ENCODE measurements around the gene SPINK8. TPM values are rescaled to one million over a fixed set of nuclear protein-coding genes. Genes with fewer than 3 reads are reported as not detected.

The SPINK8 gene
- total and polyA plus RNA-seq, 2 experiments from 2014 or later, result not detected

DNA sequence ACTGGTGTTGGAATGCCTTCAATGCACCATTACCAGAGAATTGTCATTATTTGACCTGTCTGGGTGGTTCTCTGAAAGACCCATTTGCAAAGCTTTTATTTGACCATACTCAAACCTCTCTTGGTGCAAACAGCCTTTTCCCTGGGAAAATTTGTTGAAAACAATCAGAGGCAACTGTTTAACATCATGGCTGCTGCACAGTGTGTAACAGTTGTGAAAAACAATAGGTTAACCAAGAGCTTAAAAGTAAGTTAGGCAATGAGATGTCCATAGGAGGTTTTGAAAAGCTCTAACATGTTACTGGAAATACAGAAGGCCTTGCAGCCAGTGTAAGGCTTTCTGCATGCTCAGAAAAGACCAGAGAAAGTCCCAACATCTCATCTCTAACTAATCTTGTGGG lies 18.9 kb downstream of the SPINK8 start:
- Histone ChIP-seq H3K9me3 (ENCODE audit: low read depth) (no peaks in the 10 kb centered on the region), H3K9ac (no peak overlapping the region), H3K36me3 (ENCODE audit: low read depth) (no peaks in the 10 kb centered on the region), H3K9me2 (ENCODE audit: insufficient read depth) (no peaks in the 10 kb centered on the region; the same call in 1 of the 2 replicates), H3K79me2 (ENCODE audit: insufficient read depth) (no peaks in the 10 kb centered on the region), H3K4me3 (no peak overlapping the region), H3K4me2 (ENCODE audit: unreplicated experiment) (no peak overlapping the region), H2AFZ (no peak overlapping the region), H3K27me3 (replicated peaks; ENCODE audit: insufficient read depth) (no peaks in the 10 kb centered on the region), H3K27ac (no peak overlapping the region), H3F3A (ENCODE audit: insufficient read depth) (no peaks in the 10 kb centered on the region), H4K20me1 (ENCODE audit: insufficient read depth) (no peaks in the 10 kb centered on the region), H3K4me1 (ENCODE audit: insufficient read depth) (no peaks in the 10 kb centered on the region)
- in situ Hi-C loops (cut with MboI), result no loop called here
- DNase-seq, result no peak
- TF ChIP-seq EZH2phosphoT487 (IDR thresholded peaks at IDR 0.05; ENCODE audit: insufficient read depth, low read depth) (no peak), EZH2 (IDR thresholded peaks at IDR 0.05; ENCODE audit: insufficient read depth, poor library complexity, severe bottlenecking) (no peak)

DNA sequence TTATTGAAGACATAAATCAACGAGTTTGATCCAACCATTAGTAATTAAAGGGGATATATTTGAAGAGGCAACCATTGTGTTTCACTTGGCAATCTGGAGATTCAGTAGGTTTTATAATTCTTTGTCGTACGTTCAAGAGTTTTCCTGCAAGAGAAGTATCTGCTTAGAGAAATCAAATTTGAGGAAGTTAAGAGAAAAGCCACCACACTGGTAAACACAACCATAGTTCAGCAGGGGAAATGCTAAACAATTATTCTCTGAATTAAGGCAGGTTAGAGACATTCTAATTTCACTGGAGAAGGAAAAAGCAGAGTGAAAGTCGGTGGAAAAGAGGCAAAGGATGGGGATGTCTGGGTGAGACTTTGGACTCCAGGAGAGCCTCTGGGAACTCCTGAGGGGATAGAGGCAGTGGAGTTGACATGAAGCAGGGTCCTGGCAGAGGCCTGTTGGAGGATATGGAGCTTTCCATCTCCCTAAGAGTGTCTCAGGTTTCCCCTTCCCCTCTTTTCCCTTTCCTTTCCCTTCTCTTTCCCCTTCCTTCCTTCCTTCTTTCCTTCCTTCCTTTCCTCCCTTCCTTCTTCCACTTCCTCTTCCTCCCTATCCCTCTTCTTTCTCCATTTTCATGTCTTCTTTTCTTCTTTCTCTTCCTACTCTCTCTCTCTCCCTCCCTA lies 26.5 kb downstream of the SPINK8 start:
- 0 out of 2 replicates have a peak, but pooled peaks cover 9% of the 10 kb centered on the region for H3K27me3 ChIP-seq (replicated peaks; ENCODE audit: insufficient read depth)
- no peak overlapping the region for H2AFZ ChIP-seq
- no peaks in the 10 kb centered on the region for H3K36me3 ChIP-seq (ENCODE audit: low read depth)
- TF ChIP-seq EZH2 (IDR thresholded peaks at IDR 0.05; ENCODE audit: insufficient read depth, poor library complexity, severe bottlenecking), result no peak
- no peak for TF ChIP-seq EZH2phosphoT487 (IDR thresholded peaks at IDR 0.05; ENCODE audit: insufficient read depth, low read depth)
- H3K4me2 ChIP-seq (ENCODE audit: unreplicated experiment), result no peak overlapping the region
- H3F3A ChIP-seq (ENCODE audit: insufficient read depth), result peaks cover 9% of the 10 kb centered on the region; the same call in 1 of the 2 replicates
- H3K9me2 ChIP-seq (ENCODE audit: insufficient read depth), result no peaks in the 10 kb centered on the region; the same call in 1 of the 2 replicates
- in situ Hi-C loops (cut with MboI), result no loop called here
- H3K9ac ChIP-seq, result no peak overlapping the region
- H3K9me3 ChIP-seq (ENCODE audit: low read depth), result no peaks in the 10 kb centered on the region
- H4K20me1 ChIP-seq (ENCODE audit: insufficient read depth), result no peaks in the 10 kb centered on the region
- H3K79me2 ChIP-seq (ENCODE audit: insufficient read depth), result no peaks in the 10 kb centered on the region
- H3K4me3 ChIP-seq, result no peak overlapping the region
- peaks cover 3% of the 10 kb centered on the region; the same call in 1 of the 2 replicates for H3K4me1 ChIP-seq (ENCODE audit: insufficient read depth)
- H3K27ac ChIP-seq, result no peak overlapping the region
- DNase-seq, result no peak
- WGBS, 2 experiments (ENCODE audit: low coverage in 1 of 2, low lambda C conversion rate in 2 of 2, missing lambda C conversion rate in 2 of 2), result 37 to 41% methylated on average over 4 of the region's 4 CpGs

DNA sequence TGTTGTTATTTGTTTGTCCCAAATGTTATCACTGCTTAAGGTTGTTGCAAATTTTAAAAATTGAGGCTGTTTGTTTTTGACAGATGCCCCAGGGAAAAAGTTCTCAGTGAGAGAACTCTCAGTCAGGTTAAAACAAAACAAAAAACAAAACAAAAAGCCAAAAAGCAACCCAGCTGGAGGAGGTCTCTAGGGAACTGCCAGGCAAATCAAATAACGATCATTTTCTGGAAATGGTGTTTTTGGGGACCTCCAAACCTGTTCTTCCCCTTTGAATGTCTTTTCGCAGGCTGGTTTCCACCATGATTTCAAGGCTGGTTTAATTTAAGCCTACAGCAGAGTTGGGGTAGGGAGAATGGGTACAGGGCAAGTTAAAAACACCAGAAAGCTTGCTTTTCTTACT lies 27.2 kb downstream of the SPINK8 start:
- Histone ChIP-seq H4K20me1 (ENCODE audit: insufficient read depth) (no peaks in the 10 kb centered on the region), H3K79me2 (ENCODE audit: insufficient read depth) (no peaks in the 10 kb centered on the region), H3K27me3 (replicated peaks; ENCODE audit: insufficient read depth) (0 out of 2 replicates have a peak, but pooled peaks cover 9% of the 10 kb centered on the region), H3K36me3 (ENCODE audit: low read depth) (no peaks in the 10 kb centered on the region), H3K4me2 (ENCODE audit: unreplicated experiment) (no peak overlapping the region), H3K9me2 (ENCODE audit: insufficient read depth) (no peaks in the 10 kb centered on the region; the same call in 1 of the 2 replicates), H3K9ac (no peak overlapping the region), H3F3A (ENCODE audit: insufficient read depth) (peaks cover 13% of the 10 kb centered on the region; the same call in 1 of the 2 replicates), H2AFZ (no peak overlapping the region), H3K4me1 (ENCODE audit: insufficient read depth) (peaks cover 5% of the 10 kb centered on the region; the same call in 1 of the 2 replicates), H3K9me3 (ENCODE audit: low read depth) (no peaks in the 10 kb centered on the region), H3K4me3 (no peak overlapping the region), H3K27ac (no peak overlapping the region)
- in situ Hi-C loops (cut with MboI), result no loop called here
- TF ChIP-seq EZH2phosphoT487 (IDR thresholded peaks at IDR 0.05; ENCODE audit: insufficient read depth, low read depth) (no peak), EZH2 (IDR thresholded peaks at IDR 0.05; ENCODE audit: insufficient read depth, poor library complexity, severe bottlenecking) (no peak)
- 51 to 56% methylated on average over 2 of the region's 2 CpGs for WGBS, 2 experiments (ENCODE audit: low coverage in 1 of 2, low lambda C conversion rate in 2 of 2, missing lambda C conversion rate in 2 of 2)
- no peak for DNase-seq

DNA sequence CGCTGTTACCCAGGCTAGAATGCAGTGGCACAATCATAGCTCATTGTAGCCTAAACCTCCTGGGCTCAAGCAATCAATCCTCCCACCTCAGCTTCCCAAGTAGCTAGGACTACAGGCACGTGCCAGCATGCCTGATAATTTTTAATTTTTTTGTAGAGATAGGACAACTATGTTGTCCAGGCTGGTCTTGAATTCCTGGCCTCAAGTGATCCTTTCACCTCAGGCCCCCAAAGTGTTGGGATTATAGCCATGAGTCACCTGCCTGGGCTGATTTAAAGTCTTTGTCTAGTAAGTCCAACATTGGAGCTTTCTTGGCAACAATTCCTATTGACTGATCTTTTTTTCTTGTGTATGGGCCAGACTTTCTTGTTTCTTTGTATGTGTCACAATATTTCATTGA lies 28.1 kb downstream of the SPINK8 start:
- WGBS, 2 experiments (ENCODE audit: low coverage in 1 of 2, low lambda C conversion rate in 2 of 2, missing lambda C conversion rate in 2 of 2), result 68 to 71% methylated on average over 2 of the region's 2 CpGs
- H3K36me3 ChIP-seq (ENCODE audit: low read depth), result no peaks in the 10 kb centered on the region
- no peak overlapping the region for H3K27ac ChIP-seq
- DNase-seq, result no peak
- peaks cover 8% of the 10 kb centered on the region; the same call in 1 of the 2 replicates for H3K4me1 ChIP-seq (ENCODE audit: insufficient read depth)
- TF ChIP-seq EZH2 (IDR thresholded peaks at IDR 0.05; ENCODE audit: insufficient read depth, poor library complexity, severe bottlenecking), result no peak
- TF ChIP-seq EZH2phosphoT487 (IDR thresholded peaks at IDR 0.05; ENCODE audit: insufficient read depth, low read depth), result no peak
- H3K9ac ChIP-seq, result no peak overlapping the region
- H2AFZ ChIP-seq, result no peak overlapping the region
- H3K4me2 ChIP-seq (ENCODE audit: unreplicated experiment), result no peak overlapping the region
- H3K9me3 ChIP-seq (ENCODE audit: low read depth), result no peaks in the 10 kb centered on the region
- no peak overlapping the region for H3K4me3 ChIP-seq
- 0 out of 2 replicates have a peak, but pooled peaks cover 9% of the 10 kb centered on the region for H3K27me3 ChIP-seq (replicated peaks; ENCODE audit: insufficient read depth)
- H3K79me2 ChIP-seq (ENCODE audit: insufficient read depth), result peaks cover 5% of the 10 kb centered on the region
- peaks cover 13% of the 10 kb centered on the region; the same call in 1 of the 2 replicates for H3F3A ChIP-seq (ENCODE audit: insufficient read depth)
- no peaks in the 10 kb centered on the region for H4K20me1 ChIP-seq (ENCODE audit: insufficient read depth)
- H3K9me2 ChIP-seq (ENCODE audit: insufficient read depth), result no peaks in the 10 kb centered on the region; the same call in 1 of the 2 replicates
- in situ Hi-C loops (cut with MboI), result no loop called here
